ENCODE results near the gene SERPINA6.

- TF ChIP-seq CTCF (conservative IDR thresholded peaks at IDR 0.05; ENCODE audit: low read length) (no peak), EZH2phosphoT487 (IDR thresholded peaks at IDR 0.05; ENCODE audit: borderline replicate concordance) (no peak)
Observed at GRCh38 chr14:94298130-94298529, 25.0 kb downstream of the SERPINA6 start.
